ENCODE data around the gene BRSK2. TPM values are rescaled to one million over a fixed set of nuclear protein-coding genes. Genes with fewer than 3 reads are reported as not detected.
"Not testable (repeated sequence)": the region's sequence is repeated elsewhere in the genome, so short reads cannot be mapped to it uniquely, and the experiment has no call there.

BRSK2 gene
- total RNA-seq, 1 donor: under 0.01 TPM

GRCh38 chr11:1507381-1508140 lies 117.8 kb downstream of the BRSK2 start:
- H3K4me3 ChIP-seq (ENCODE audit: low read depth, low read length): no peak overlapping the region
- TF ChIP-seq, protein P1, sequence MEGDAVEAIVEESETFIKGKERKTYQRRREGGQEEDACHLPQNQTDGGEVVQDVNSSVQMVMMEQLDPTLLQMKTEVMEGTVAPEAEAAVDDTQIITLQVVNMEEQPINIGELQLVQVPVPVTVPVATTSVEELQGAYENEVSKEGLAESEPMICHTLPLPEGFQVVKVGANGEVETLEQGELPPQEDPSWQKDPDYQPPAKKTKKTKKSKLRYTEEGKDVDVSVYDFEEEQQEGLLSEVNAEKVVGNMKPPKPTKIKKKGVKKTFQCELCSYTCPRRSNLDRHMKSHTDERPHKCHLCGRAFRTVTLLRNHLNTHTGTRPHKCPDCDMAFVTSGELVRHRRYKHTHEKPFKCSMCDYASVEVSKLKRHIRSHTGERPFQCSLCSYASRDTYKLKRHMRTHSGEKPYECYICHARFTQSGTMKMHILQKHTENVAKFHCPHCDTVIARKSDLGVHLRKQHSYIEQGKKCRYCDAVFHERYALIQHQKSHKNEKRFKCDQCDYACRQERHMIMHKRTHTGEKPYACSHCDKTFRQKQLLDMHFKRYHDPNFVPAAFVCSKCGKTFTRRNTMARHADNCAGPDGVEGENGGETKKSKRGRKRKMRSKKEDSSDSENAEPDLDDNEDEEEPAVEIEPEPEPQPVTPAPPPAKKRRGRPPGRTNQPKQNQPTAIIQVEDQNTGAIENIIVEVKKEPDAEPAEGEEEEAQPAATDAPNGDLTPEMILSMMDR (IDR thresholded peaks at IDR 0.05; ENCODE audit: insufficient read depth, low read depth, low read length): no peak
- no peak for DNase-seq (ENCODE audit: low read depth)

DNA sequence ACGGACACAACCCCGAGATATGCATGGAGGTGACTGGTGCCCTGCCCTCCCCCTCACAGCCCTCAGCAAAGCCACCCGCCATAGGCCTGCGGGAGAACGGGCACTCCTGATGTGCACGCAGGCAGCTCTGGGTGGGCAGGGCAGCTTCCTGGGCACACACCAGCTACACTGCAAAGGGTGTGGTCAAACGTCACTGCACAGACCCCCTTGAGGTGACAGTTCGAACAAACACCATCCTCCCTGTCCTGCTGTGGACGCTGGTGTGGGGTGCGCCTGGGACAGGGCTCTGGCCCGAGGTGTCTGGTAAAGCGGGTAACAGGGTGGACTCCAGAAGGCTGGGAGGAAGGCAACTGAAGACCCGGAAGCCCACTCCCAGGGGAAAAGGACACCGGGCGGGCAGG lies 118.8 kb downstream of the BRSK2 start:
- TF ChIP-seq, protein P1 (IDR thresholded peaks at IDR 0.05; ENCODE audit: insufficient read depth, low read depth, low read length): no peak
- no peak for DNase-seq (ENCODE audit: low read depth)
- no peak overlapping the region for H3K4me3 ChIP-seq (ENCODE audit: low read depth, low read length)

DNA sequence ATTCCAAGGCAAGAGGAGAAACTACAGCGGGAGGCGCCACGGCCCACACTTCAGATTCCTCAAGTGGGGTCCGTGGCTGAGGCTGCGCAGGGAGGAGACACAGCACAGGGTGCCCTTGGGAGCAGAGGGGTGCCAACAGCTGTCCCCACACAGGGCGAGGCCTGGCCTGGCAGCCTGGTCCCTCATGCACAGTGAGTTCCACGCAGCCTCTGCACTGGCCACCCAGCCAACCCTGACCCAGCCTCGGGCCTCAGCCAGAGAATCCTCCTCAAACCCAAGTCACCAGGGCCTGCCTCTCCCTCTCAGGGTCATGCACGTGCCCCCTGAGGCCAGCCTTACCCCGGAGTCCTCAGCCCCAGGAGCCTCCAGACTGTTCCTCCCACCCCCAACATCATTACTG lies 119.3 kb downstream of the BRSK2 start:
- H3K4me3 ChIP-seq (ENCODE audit: low read depth, low read length): no peak overlapping the region
- TF ChIP-seq, protein P1 (IDR thresholded peaks at IDR 0.05; ENCODE audit: insufficient read depth, low read depth, low read length): no peak
- DNase-seq (ENCODE audit: low read depth): no peak

DNA sequence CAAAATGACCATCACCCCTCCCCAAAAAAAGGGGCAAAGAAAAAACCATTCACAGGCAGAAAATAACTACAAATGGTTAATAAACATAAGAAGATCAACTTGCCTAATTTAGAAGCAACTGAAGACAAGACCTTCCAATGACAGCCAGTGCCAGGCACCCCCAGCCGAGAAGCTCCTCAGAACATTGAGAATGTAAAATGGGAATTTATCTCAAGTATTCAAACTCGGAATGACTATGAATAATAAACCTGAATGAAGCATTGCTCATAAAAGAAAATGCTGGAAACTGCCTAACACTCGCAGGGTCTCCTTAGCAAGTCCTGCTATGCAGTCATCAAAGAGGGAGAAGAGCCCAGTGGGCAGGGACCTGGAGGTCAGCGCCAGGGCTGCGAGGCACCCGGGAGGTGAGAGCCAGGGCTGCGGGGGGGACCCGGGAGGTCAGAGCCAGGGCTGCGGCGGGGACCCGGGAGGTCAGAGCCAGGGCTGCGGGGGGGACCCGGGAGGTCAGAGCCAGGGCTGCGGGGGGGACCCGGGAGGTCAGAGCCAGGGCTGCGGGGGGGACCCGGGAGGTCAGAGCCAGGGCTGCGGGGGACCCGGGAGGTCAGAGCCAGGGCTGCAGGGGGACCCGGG lies 120.0 kb downstream of the BRSK2 start:
- TF ChIP-seq, protein P1 (IDR thresholded peaks at IDR 0.05; ENCODE audit: insufficient read depth, low read depth, low read length): no peak
- DNase-seq (ENCODE audit: low read depth): no peak
- H3K4me3 ChIP-seq (ENCODE audit: low read depth, low read length): no peak overlapping the region

GRCh38 chr11:1510351-1510750 lies 120.6 kb downstream of the BRSK2 start:
- not testable (repeated sequence) for H3K4me3 ChIP-seq (ENCODE audit: low read depth, low read length); DNase-seq (ENCODE audit: low read depth)

- DNase-seq (ENCODE audit: low read depth): no peak
- TF ChIP-seq, protein P1 (IDR thresholded peaks at IDR 0.05; ENCODE audit: insufficient read depth, low read depth, low read length): no peak
- H3K4me3 ChIP-seq (ENCODE audit: low read depth, low read length): no peak overlapping the region
Observed at GRCh38 chr11:1510928-1511327, 121.2 kb downstream of the BRSK2 start.

GRCh38 chr11:1511937-1512496 lies 122.3 kb downstream of the BRSK2 start:
- no peak for DNase-seq (ENCODE audit: low read depth)
- TF ChIP-seq, protein P1 (IDR thresholded peaks at IDR 0.05; ENCODE audit: insufficient read depth, low read depth, low read length): no peak
- H3K4me3 ChIP-seq (ENCODE audit: low read depth, low read length): no peak overlapping the region

Measured in fibroblast of villous mesenchyme (primary cell).